Globus pallidus (tissue), 1 donor: ENCODE data around the gene ARHGAP35.
"Not testable (repeated sequence)": the region's sequence is repeated elsewhere in the genome, so short reads cannot be mapped to it uniquely, and the experiment has no call there.

Source experiments
- DNase-seq: peaks from one replicate; pipeline ENCODE4 v3.0.0-alpha.2; 2015; ENCODE audit warnings: low spot score

Gene ARHGAP35

DNA sequence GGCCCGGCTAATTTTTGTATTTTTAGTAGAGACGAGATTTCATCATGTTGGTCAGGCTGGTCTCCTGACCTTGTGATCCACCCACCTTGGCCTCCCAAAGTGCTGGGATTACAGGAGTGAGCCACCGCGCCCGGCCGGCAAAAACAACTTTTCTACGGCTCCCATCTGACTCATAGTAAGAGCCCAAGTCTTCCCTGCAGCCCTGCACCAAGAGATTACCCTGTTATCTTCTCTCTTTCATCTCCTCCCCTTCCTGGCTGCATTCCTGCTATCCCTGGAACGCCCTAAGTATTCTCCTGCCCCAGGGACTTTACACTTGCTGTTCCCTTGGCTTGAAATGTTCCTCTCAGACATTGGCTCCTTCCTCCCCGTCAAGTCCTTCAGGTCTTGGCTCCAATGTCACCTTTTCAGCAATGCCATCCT, 16.7 kb upstream of the ARHGAP35 start:
- DNase-seq = no peak

DNA sequence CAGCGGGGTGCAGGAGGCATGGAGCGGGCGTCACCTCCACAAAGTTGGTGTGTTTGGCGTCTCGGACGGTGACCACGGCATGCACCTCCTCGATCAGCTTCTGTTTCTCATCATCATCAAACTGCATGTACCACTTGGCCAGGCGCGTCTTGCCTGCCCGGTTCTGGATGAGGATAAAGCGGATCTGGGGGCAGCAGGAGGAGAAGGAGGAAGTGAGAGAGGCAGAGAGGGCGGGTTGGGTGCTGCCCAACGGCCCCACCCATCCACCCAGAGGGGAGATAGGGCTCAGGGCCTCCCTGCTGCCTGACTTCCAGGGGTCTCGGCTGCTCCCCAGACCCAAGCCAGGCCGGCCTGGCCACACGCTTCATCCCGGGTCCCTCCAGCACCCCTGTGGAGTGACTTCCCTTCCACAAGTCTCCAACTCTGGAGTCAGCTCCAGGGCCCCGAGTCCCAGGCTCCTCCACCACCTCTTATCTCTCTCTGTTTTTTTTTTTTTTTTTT, 14.8 kb upstream of the ARHGAP35 start:
- no peak for DNase-seq

DNA sequence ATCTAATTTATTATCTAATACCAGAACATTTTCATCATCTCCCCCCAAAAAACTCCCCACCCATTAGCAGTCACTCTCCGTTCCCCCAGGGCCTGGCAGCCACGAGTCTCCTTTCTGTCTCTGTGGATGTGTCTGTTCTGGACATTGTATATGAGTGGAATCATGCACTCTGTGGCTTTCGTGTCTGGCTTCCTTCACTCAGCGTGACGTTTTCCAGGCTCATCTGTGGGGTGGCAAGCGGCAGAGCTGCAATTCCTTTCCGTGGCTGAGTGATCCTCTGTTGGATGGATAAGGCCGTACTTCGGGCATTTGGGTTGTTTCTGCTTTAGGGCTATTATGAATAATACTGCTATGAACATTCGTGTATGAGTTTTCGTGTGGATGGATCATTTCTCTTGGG, 13.3 kb upstream of the ARHGAP35 start:
- DNase-seq = no peak

DNA sequence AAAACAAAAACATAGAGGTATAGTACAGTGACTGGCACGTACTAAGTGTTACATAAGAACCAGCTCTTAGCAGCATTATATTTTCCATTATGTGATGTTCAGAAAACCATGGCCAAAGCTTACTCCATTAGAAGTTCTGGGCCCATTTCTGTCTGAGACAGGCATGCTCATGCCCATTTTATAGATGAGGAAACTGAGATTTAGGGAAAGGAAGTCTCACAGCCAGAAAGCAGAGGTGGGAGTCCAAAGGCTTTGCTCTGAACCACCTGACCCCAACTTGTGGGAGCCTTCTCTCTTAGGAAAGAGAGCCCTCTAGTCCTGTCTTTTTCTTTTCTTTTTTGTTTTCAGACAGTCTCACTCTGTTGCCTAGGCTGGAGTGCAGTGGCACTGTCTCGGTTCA, 12.4 kb upstream of the ARHGAP35 start:
- no peak for DNase-seq

DNA sequence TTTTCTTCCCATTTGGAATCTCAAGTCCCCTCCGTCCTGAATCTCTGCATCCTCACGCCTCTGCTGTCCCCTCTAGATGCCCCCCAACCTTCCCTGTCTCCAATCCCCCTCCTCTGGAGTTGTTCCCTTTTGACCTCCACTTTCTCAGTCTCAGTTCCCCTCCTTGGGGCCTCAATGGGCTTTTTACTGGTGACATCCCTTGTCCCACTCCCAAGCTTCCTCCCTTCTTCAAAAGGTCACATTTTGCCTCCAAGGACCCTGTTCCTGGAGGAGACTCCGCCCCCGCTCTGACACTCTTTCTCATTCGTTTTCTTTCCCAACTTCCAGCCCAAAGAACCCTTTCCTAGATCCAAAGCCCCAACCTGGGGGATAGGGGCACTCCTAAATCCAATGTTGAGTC, 11.2 kb upstream of the ARHGAP35 start:
- DNase-seq = no peak

DNA sequence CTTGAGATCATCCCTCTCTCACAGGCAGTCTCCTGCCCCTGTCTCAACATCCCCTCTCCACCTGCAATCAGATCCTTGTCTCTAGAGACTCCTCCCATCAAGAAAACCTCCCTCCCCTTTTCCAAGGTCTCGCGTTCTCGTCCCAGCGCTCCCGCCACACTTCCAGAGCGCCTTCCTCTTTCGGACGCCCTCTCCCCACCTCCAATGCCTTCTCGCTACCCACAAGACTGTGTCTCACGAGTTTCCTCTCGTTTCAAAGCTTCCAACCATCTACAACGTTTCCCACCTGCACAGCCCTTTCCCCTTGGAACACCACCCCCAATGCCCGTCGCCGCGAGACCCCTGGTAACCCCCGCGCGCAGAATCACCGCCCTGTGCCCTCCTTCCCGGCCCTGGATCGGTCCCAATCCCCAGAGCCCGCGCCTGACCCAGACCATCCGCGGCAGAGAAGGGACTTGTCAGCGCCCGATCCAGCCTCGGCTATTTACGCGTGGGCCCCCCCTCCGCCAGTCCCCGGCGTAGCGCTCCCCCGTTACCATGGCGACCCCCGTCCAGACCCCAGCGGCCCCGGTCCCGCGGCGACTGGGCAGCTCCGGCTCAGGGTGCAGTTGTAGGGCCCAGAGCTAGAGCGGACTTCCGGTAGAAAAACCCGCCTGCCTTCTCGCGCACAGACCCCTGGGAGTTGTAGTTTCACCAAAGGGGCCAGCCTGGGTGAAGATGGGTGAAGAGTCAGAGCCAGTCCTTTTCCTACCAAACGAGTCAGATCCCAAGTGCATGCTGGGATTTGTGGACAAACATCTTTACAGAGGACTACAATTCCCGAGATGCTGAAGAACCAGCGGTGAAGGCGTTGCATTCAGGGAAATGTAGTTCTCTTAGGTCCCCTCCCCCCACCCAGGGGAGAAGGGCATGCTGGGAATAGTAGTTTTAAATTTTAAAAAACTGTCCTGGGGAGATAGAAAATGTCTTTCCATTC, 10.3 kb upstream of the ARHGAP35 start, which contains the start of gene AP2S1:
TSS of gene AP2S1 (minus strand) at position 619 of the 976 bp plus-strand sequence. CDS start at position 539, 80 bp downstream.
- DNase-seq = peak; percentile 99

DNA sequence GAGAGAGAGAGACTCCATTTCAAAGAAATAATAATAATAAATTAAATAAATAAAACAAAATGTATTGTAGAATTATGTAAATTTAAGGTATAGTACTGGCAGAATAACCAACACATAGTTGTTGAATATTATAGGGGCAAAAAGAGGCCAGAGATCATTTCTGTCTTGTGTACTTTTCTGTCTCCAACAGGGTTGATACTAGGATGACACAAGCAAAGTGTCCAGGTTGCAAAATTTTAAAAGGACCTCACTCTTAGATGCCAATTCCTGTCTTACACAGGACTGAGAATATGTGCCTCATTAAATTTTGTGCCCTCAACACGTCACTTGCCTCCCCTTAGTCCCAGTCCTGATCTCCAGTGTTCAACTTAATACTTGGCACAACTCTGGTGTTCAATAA, 8.0 kb upstream of the ARHGAP35 start:
- DNase-seq = no peak

DNA sequence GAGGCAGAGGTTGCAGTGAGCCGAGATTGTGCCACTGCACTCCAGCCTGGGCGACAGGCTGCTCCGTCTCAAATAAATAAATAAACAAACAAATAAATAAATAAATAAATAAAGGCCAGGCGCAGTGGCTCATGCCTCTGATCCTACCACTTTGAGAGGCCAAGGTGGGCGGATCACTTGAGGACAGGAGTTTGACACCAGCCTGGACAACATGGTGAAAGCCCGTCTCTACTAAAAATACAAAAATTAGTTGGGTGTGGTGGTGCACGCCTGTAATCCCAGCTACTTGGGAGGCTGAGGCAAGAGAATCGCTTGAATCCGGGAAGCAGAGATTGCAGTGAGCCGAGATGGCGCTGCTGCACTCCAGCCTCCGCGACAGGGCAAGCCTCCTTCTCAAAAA, 6.1 kb upstream of the ARHGAP35 start:
- DNase-seq = not testable (repeated sequence)

DNA sequence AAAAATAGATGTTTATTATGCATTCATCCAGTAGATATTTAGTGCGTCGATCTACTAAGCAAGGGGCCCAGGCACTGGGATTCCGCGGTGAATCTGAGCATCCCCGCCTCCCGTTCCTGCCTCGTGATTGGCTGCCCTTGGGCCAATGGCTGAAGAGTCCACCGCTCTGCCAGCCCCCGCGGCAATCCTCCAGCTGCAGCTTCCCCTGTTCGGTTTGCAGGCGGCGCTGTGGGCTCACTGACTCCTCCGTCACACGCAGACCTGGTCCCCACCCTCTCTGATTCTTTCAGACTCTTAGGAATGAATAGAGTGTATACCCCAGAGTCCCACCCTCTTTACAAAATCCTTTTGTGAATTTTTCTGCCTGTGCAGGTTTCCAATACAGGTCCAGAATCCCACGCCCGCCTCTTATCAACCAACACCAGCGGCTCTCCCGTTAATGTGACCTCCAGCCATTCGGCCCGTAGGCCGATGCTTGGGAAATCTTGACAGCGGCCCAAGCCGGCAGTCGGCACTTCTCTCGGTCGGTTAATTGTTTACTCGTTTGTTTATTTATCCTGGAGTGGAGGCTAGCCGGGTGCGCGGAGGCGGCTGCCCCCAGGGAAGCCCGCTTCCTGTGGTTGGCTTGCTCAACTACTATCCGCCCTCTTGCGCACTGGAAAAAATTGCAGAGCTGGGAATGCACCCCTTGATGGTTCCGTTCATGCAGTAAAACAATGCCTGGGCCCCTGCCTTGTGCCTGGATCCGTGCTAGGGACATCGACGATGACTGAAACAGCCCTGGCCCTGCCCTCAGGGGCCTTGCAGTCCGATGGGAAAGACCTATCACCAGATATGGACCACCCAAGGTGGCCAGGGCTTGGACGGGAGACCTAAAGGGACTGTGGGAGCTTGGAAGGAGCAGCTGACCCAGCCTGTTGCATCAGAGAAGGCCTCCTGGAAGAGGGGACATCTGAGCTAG, 4.5 kb upstream of the ARHGAP35 start:
- DNase-seq = peak; percentile 98

DNA sequence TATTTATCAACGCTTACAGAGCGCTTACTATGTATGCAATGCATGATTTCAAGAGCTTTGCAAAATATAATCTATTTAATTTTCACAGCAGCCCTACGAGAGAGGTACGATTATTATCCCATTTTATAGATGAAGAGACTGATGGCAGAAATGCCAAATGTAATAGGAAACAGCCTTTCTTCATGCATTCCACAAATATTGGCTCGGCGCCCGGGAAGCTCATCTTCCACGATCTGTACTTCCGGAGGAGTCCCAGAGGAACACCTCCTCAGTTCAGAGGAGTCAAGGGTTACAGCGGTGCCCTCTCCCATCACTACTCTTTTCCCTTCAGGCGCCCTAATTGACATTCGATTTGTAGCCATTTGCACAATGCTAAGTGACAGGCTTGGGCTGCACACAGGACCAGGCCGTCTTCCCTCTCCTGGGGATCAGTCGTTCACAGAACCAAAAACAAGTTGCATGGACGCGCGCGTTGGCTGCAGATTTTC, 1.1 kb upstream of the ARHGAP35 start:
- no peak for DNase-seq

DNA sequence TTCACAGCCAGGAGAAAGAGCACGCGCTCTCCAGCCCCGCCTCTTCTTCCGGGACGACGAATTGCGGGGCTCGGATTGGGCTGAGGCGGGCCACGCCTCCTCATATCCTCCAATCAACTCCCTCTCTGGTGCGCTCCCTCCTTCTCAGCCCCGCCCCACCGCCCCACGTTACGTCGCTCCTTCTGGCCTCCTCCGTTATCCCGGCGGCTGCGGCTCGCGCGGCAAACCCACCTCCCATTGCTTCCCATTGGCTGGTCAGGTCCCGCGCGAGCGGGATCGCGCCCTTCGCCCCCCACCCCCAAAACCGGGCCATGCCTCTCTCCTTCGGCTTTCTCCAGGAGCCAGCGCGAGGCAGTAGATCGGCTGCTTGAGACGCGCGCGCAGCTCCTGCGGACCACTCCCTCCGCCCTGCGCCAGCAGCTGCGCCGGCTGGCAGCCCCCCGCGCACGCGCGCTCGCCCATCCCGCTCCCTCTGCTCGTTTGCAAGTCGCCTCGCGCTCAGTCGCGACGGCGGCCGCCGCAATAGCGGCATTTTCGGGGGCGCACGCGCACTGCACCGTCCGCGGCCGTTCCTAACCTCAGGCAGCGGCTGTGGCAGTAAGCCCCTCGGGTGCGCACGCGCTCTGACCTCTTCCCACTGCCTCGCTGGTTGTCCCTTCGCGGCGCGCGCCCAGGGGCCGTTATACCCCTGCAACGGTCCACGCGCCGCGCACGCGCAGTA, 512 bp upstream of the ARHGAP35 start:
- DNase-seq = peak; percentile 99

DNA sequence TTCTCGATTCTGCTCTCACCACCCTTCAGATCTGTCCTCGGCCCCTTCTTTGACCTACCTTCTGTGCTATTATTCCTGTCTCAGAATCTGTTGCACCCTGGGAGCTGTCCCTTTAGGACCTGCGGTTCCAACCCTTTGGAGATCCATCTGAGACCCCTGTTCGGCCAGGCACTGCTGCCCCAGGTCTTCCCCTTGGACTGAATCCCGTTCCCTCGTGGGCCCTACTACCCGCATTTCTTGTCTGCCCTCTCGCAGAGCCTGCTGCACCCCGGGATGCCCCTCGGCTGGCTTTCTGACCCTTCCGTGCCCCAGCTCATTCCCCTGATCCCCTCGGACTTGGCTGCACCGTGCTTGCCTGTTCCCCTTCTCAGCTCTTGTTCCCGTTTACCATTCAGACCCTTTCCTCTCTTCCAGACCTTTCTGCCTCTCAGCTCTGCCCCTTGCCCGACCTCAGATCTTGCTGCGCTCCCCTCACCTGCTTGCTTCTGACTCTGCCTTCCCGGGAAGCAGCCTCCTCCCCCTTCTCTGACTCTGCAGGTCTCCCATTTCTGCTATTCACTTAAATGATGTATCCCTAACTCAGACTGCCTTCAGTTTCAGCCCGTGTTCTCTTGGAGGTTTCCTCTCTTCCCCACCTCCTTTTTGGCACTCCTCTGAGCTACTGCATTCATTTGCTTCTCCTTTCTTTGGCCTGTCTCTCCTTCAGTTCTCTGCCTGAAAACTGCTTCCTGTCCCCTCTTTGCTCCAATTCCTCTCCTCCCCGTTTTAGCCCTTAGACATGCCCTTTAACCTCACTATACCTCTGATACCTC, 1.1 kb downstream of the ARHGAP35 start:
- peak; percentile 41 for DNase-seq

DNA sequence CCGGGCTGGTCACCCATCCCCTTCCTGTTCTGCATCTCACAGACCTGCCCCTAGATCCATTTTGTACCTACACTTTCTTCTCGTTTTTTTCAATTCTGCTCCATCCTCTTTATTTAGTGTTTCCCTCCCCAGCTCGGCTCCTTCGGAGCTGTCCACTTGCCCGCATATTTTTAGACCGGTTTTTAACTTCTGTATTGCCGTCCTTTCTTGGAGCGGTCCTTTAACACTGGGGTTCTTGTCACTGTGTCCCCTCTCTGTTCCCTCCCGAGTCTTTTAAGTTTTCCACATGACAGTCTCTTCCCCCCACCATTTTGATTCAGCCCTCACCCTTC, 1.7 kb downstream of the ARHGAP35 start:
- DNase-seq = no peak

DNA sequence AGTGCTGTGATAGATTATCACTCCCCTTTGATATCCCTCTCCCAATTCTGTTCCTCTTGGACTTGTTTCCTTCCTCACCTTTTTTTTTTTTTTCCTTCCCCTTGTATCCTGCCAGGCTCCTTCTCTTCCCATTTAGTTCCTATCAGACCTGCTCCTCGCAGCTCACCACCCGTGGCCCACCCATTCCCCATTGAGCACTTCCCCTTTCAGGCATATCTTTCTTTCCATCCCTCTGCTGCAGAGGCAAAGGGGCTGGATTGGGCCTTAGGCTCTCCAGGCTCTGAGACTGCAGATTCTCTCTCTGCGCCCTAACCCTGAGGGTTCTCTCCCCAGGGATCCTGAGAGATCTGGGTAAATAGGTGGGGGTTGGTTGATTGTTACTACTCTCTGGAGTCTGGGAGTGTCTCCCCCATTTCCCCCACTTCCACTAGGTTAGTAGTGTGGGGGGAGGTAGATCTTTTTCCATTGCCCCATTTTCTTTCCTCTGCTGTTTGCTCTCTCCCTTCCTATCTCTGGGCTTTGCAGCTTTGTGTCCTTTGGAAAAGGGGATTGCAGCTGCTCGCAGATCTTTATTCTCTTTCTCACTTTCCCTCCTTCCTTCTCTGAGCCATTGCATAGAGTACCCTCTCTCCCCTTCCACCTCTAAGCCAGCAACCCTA, 2.3 kb downstream of the ARHGAP35 start:
- DNase-seq = no peak

DNA sequence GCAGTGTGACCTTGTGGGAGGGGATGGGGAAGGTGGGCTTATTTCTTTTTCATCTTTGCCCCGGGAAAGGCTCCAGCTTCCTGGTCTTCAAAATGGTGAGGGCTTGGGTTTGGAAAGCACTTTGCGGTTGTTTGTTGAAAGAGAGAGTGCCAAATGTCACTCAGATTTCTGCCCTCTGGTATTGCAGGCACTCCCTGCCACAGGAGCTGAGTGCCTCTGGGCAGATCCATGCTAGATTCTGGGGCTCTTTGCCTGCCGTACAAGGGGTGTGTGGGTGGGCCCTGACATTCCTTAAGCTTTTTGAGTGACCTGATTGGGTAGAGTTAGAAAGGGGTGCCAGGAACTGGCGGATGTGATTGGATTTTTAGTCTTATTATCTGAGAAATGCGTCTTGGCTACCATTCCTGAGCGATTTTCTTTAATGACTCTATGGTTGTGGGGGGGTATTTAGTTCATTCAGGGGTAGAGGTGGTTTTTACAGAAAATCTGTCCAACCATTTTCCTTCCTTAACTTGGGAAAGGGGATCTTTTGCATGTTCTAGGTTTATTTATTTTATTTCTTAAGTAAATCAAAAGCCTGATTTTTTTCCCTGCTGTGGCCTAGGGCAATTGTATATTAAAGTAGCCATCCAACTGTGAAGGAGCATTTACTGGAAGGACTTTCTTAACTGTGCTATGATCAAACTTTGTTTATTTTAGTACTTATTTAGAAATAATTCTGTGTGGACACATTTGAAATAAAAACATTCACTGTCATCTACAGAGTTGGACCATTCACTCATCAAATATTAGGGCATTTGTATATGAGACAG, 3.2 kb downstream of the ARHGAP35 start:
- no peak for DNase-seq

DNA sequence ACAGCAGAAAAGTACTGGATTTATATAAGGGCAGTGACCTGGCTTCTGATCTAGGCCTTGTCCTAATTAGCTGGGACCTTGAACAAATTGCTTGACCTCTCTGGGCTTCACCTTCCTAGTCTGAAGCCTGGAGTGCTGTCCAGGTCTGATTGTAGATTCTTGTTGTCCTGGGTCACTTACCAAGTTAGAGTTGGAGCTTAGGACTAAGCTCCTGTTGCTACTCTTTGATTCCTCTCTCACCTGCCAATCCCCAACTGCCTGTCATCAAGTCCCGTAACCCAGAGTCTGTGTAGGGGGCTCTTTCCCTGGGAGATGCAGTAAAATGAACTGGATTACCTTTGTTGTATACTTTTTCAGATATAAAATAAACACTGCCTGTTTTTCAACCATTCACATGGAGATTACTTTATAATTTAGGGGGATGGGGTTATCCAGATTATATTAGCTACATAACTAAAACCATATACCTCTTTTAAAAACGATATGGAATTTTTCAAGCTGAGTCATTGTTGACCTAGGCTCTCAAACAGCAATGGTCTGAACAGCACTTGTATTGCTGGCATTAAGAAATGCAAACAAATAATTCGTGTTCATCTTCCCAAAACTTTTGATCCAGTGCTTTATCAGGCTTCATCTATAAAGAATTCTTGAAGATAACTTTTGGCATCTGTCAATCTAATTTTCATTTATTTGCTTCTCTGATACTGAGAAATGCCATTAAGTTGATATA, 5.8 kb downstream of the ARHGAP35 start:
- DNase-seq = no peak

DNA sequence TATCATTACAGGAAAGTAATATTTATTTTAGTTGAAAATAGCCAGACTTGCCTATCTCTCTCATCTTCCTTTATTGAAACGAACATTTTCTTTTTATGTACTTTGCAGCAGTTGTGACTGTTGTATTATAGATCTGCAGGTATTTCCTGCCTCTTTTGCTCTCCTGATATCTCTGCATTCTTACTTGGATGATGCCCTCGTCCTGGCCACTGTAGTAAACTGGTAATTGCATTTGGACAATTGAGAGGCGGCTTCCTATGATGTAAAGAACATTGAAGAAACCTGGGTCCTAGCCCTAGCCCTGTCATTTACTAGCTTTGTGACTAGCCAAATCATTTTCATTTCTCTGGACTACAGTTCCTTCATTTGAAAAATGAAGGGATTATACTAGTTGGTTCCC, 6.4 kb downstream of the ARHGAP35 start:
- DNase-seq = no peak

DNA sequence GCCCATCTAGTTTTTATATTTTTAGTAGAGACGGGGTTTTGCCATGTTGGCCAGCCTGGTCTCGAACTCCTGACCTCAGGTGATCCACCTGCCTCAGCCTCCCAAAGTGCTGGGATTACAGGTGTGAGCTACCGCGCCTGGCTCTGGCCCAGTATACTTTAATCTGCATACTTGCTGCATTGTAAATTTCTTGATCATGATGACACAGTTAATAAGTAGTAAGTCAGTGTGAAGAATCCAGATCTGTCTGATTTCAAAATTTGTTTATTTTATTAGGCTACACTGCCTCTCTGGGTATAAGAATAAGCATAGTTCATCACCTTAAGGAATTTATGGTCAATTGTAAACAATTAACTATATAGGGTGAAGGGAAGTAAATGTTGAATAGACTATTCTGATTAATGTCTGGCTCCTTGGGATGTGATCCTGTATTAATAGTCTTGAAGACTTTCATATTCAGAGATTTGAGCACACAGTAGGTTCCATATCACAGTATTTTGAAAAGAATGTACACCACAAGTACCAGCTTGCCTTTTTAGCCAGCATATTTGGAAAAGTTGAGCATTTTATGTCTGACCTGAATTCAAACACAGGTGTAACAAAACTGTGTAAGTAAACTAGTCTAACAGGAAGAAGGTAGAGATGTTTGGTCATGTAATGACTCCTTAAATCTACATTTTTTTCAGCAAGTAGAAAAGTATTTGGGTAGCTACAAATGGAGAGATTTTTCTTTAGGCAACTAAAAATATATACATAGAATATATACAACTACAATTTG, 7.4 kb downstream of the ARHGAP35 start:
- no peak for DNase-seq
